GM18907 (cell line): ENCODE results near the gene ASAP2.

Experiments
- ATAC-seq: cut with Tn5 transposase; IDR thresholded peaks from one replicate; pipeline ENCODE4 v1.9.1; 2021; ENCODE audit warnings: mild to moderate bottlenecking, moderate library complexity; ENCODE audit not compliant: unreplicated experiment

ASAP2 gene

DNA sequence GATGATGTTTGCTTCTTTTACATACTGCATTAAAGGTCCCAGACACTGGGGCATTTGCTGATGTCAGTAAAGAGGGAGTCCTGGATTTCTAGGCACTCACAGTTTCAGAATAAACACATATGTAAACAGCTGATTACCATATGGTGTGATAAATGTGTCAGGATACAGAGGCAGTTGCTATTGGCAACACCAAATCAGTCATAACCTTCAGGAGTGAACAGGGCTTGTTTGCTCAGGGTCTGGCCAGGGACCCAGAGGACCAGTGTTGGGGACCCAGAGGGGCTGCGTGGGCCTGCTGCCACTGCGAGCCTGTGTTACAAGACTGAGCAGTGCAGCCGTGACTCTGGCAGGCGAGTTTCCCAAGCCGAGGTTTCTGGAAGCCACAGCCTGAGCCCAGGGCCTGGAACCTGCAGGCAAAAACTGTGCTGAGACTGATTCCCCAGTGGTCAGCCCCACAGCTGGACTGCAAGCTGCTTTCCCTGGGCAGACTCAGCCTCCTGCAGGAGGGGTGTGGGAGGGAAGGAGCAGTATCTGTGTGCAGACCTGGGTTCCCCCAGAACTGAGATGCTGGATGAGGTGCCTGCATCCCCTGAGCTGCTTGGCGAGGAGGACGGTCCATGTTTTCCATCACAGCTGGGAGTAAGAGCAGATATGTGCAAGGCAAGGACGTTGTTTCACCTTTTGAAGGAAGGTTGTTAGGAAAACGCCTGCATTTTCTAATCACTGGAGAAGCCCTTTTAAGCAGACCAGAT is 23.6 kb downstream of the ASAP2 start:
- no peak for ATAC-seq

DNA sequence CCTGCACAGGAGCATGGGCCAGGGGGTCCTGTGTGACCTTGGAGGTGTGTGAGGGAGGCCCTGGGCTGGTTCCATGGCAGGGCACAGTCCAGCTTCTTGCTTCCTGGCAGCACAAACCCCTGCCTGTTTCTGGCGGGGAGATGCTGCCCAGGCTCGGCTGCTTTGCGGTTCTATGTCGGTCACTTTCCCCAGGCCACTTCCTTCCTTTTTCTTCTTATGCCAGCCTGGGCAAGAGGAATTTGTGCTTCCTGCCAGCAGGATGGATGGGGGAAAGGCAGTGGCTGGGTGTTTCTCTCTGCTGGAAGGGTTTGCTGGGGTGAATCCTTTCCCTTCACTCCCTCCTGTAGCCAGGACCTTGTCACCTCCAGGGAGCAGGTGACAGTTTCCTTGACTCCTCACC is 24.3 kb downstream of the ASAP2 start:
- no peak for ATAC-seq

DNA sequence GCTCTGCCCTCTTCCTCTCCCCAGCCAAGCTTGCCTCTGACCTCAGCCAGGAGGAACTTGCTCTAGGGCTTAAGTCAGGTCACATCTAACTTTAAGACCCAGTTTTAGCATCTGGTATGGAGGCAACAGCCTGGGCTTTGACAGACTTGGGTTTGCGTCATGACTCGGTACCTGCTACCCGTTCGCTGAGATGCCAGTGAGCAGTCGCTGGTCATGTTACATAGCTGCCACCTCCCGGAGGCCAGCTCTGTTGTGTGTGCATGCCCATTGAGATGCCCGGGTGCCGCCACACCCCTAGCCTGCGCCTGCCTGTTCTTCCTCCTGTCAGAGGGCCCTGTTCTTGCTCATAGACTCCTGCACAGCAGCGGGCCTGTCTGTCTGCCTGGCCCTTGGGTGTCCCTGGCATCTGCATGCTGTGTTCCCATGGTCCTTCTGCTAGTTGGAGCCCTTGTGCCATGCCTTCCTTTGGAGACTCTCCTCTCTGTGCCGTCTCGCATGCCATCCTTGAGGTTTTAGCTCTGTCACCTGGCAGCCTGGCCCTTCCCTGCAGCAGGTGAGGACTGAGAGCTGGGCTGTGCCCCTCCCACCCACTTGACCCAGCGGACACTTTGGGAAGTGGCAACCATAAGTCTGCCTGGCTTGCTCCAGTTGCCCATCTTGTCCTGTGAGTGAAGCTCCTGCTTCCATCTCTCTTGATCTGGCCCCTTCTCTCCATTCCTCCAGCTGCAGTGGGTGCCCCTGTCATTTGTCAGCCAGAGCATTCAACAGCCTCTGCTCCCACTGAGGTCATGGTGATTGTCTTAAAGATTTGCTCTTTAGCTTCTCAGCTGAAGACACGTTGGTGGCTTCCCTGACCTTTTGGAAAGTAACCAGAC is 24.9 kb downstream of the ASAP2 start:
- no peak for ATAC-seq

DNA sequence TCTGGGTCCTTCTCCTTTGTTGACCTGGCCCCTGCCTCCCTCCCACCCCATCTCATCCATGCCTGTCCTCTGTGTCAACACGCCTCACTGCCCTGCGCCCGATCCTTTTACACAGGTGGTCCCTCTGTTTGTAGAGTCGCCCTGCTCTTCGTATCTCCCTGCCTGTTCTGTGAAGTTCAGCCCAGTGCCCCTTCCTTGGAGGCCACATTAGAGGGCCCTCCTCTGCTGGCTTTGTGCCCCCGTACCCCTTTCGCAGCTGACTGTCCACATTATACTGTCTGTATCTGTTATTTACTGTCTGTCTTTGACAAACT is 25.5 kb downstream of the ASAP2 start:
- no peak for ATAC-seq

DNA sequence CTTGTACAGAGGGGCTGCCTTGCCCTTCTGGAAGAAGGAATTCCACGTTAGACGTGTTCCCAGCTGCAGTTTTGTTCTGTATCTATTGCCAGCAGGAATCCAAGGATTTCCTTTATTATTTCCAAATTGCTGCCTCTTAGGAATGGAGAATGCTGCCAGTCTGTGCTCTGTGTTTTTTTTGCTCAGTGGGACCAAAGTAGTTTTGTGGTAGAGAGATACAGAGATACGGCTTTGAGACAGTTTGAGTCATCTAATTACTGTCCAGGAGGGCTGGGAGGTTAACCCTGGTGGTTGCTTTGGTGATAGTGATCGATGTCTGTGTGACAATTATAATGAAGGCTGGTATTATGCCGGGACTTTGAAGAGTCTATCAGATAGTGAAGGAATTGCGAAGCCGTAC is 26.3 kb downstream of the ASAP2 start:
- no peak for ATAC-seq

- no peak for ATAC-seq
Observed at GRCh38 chr2:9234680-9235146, 28.1 kb downstream of the ASAP2 start.

DNA sequence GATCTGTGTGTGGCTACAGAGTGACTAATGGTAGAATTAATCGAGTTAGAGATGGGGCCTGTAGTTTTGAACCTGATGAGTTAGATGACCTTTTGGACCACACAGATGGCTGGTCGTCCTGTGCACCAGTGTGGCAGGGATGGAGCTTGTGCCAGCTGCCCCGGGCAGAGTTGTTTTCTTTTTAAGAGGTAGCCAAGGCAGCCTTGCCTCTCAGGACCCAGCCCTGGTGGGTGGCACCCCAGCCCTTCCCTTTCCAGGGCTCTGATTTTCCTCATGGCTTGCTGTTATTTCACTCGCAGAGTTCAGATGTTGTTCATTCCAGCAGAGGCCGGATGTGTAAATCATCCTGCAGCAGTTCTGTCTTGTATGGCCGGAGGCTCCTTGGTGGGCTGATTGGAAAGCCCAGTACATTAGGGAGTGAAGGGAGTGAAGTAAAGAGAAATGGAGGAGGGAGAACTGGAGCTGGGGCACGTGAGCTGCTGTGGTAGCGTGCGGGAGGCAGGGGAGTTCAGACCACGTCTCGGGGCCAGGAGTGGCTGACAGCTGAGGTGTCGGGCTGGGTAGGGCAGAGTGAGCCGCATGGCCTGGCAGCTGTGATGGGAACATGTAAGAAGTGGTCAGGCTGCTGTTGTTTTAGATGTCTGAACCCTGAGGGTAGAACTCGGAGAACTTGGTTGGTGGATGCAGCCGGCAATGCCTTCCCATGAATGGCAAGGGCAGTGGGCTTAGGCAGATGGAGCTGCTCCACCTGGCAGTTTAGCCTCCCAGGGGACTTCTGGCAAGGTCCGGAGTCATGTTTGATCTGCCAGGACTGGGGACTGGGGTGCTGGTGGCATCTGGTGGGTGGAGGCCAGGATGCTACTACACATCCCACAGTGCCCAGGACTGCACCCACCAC is 28.8 kb downstream of the ASAP2 start:
- ATAC-seq, result no peak

GRCh38 chr2:9236045-9236344 is 29.4 kb downstream of the ASAP2 start:
- ATAC-seq, result no peak

- no peak for ATAC-seq
Observed at GRCh38 chr2:9236867-9237266, 30.3 kb downstream of the ASAP2 start.

- no peak for ATAC-seq
Observed at GRCh38 chr2:9237831-9238230, 31.2 kb downstream of the ASAP2 start.

DNA sequence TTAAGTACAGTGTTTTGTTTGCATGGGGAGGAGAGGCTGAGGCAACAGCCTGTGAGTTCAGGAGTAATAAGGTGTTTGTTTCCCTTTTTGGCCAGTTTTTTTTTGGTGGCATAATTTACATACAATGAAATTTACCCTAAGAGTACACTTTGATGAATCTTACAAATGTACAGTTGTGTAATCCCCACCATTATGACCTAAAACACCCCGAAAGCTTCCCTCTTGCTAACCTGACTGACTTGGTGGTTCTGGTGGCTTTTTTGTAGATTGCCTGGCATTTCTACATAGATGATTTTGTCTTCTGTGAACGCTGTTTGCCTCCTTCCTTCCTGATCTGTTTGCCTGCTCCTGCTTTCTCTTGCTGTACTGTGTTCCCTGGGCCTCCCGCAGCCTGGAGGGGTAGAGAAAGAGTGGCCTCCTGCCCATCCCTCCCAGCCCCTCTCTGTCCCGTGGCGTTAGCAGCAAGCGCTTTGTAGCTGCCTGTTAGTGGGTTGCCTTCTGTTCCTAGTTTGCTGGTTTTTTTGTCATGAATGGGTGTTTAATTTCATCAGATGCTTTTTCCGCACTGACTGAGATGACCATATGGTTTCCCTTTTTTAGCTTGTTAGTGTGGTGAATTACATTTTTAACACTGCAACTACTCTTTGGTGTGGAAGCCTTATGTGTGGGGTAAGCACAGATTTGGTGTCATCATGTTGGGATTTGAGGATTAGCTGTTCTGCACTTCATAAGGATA is 32.1 kb downstream of the ASAP2 start:
- no peak for ATAC-seq

- ATAC-seq, result no peak
Observed at GRCh38 chr2:9239616-9240015, 33.0 kb downstream of the ASAP2 start.

- ATAC-seq, result no peak
Observed at GRCh38 chr2:9240745-9241144, 34.1 kb downstream of the ASAP2 start.

DNA sequence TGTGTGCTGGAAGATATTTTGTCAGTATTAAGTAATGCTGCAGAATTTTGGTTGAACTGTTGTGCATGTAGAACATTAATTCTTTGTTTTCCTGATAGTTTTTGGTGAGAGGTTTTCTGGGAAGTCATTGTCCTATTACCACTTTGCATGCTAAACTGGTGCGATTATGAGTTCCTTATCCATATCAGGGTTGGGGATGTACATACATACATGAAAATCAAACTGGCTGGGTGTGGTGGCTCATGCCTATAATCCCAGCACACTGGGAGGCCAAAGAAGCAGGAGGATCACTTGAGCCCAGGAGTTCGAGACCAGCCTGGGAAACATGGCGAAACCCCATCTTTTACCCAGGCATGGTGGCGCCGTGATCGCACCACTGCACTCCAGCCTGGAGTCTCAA is 34.6 kb downstream of the ASAP2 start:
- no peak for ATAC-seq

GRCh38 chr2:9243357-9243756 is 36.7 kb downstream of the ASAP2 start:
- no peak for ATAC-seq

DNA sequence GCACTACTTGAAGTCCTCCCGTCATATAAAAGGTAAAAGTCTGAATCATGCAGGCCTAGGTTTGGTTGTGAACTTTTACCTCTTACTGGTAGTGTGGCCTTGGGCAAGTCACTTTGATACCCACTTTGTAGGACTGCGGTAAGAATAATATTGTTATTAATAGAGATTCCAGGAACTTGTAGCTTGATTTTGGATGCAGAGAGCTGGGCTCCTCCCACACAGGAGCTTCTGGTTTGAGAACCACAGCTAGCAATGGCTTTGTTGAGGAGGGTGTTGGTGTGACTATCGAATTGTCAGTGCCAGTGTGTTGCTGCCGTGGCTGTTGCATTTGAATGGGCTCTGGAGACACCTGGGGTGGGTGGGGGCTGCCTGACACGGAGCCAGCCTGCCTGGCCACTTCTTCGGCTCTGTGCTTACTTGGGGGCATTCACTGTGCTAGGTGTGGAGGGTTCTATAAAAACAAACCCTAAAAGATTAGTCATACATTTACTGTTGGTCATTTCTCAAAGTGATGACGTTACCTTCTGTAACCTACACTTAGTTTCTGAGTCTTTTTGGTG is 38.5 kb downstream of the ASAP2 start:
- no peak for ATAC-seq

DNA sequence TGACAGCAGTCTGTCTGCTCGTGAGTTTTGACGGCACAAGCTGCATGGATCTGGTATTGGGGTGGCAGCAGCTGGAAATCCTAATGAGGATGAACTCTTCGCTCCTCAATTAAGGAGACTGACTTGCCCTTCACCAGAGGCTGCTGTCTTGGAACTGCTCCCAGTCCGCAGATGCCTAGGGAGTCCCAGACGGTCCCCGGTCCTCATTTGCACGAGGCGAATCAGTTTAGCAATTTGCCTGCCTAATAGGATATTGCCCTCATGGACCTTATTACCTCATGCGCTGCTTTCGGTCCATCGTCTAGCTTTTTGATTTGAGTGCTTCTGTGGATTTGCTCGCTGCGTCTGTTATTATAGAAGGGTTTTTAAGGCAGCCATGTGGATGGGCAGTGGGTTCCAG is 40.6 kb downstream of the ASAP2 start:
- ATAC-seq, result no peak

- ATAC-seq, result no peak
Observed at GRCh38 chr2:9247786-9248185, 41.2 kb downstream of the ASAP2 start.

GRCh38 chr2:9248363-9248762 is 41.8 kb downstream of the ASAP2 start:
- no peak for ATAC-seq

DNA sequence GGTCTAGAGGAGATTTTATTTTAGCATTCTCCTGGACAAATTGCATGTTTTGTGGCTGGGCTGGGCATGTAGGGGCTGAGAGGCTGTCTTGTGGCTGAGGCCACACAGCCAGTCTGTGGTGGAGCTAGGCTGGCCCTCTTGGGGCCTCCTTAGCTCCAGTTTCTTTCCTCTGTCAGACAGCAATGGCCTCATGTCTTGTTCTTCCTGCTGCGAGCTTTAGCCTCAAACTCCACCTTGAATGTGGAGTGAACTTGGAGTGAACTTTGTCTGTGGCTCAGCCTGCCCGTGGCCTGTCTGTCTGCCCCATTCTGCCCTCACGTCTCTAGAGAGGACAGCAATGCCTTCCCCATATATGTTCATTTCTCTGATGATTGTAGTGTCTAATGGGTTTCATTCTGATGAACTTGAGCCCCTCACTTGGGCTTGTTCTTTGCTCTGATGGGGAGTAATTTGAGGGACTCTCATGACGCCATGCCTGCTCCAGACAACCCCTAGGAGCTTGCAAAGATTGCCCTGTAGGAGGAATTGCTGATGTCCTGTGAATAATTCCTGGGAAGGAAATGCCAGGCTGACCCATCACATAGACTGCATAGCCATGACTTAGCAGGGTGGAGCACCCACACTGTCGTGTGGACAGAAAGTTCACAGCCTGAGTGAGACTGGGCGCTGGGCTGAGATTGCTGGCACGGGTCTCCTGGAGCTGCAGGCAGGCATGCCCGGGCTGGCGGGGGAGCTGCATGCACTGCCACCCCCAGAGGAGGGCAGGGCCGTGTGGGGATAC is 42.6 kb downstream of the ASAP2 start:
- ATAC-seq, result no peak
